Activated CD8-positive, alpha-beta T cell treated with anti-CD3 and anti-CD28 coated beads for 36 hours (primary cell): ENCODE data around the gene BRI3BP. TPM values are rescaled to one million over a fixed set of nuclear protein-coding genes. Genes with fewer than 3 reads are reported as not detected.
"Not testable (repeated sequence)": the region's sequence is repeated elsewhere in the genome, so short reads cannot be mapped to it uniquely, and the experiment has no call there.

Experiments used
- ATAC-seq: fragments of 200-7000 bp; cut with Tn5 transposase; one replicate; pipeline ENCODE4 v1.10.0; 2021; ENCODE audit warnings: mild to moderate bottlenecking, moderate library complexity
- CTCF ChIA-PET: fragments of 350-600 bp; sonication (Branson Sonifier 250); formaldehyde crosslinking; loops from one replicate; lab custom pipeline; 2021; ENCODE audit warnings: antibody characterized with exemption; lab: Charles Lee
- POLR2A ChIA-PET: fragments of 350-600 bp; sonication (Branson Sonifier 250); formaldehyde crosslinking; loops from one replicate; lab custom pipeline; 2021; ENCODE audit warnings: antibody characterized with exemption; lab: Charles Lee
- DNase-seq: peaks from one replicate; pipeline ENCODE4 v3.0.0-alpha.2; 2020
- H3K27ac Mint-ChIP-seq: one replicate; pipeline ENCODE4 v1.8.0; 2021; ENCODE audit warnings: mild to moderate bottlenecking, mixed read lengths
- H3K27me3 Mint-ChIP-seq: one replicate; pipeline ENCODE4 v1.8.0; 2021; ENCODE audit warnings: mixed read lengths
- H3K36me3 Mint-ChIP-seq: one replicate; pipeline ENCODE4 v1.8.0; 2021; ENCODE audit warnings: low read depth, mixed read lengths
- H3K4me1 Mint-ChIP-seq: one replicate; pipeline ENCODE4 v1.8.0; 2021; ENCODE audit warnings: low read depth, mixed read lengths
- H3K4me3 Mint-ChIP-seq: one replicate; pipeline ENCODE4 v1.8.0; 2021; ENCODE audit warnings: mild to moderate bottlenecking, moderate library complexity, mixed read lengths
- H3K9me3 Mint-ChIP-seq: one replicate; pipeline ENCODE4 v1.8.0; 2021; ENCODE audit warnings: mixed read lengths
- CTCF ChIP-seq: fragments of 200-600 bp; IDR thresholded peaks from one replicate; pipeline ENCODE4 v1.8.0; 2022; ENCODE audit warnings: antibody characterized with exemption, mild to moderate bottlenecking
- intact Hi-C: fragments of 100-400 bp; cut with micrococcal nuclease; formaldehyde crosslinking; loops from one replicate; pipeline ENCODE4 v1.10.0; 2022
- total RNA-seq, 2 experiments: library from RNA; stranded (reverse); gene quantifications; one replicate each; pipeline ENCODE4 v1.2.3, GENCODE V29; 2021

The BRI3BP gene
- total RNA-seq, 2 experiments from 2014 or later, result 22.1 to 22.3 TPM

- TF ChIP-seq CTCF, result no peak
- CTCF ChIA-PET, result no interaction called here
- POLR2A ChIA-PET, result no interaction called here
- intact Hi-C loops, result no loop called here
- no peak for ATAC-seq
- Mint-ChIP-seq H3K9me3 (peaks cover 1% of the 10 kb centered on the region), H3K4me3 (no peak overlapping the region), H3K27ac (no peak overlapping the region), H3K36me3 (peaks cover 30% of the 10 kb centered on the region), H3K27me3 (no peaks in the 10 kb centered on the region), H3K4me1 (no peaks in the 10 kb centered on the region)
- no peak for DNase-seq
Measured at GRCh38 chr12:125024949-125025563, 31.6 kb downstream of the BRI3BP start.

GRCh38 chr12:125025606-125026235 is 32.3 kb downstream of the BRI3BP start:
- no peaks in the 10 kb centered on the region for H3K27me3 Mint-ChIP-seq
- ATAC-seq (no peak), DNase-seq (no peak)
- ChIA-PET CTCF (no interaction called here), POLR2A (no interaction called here)
- no peak for TF ChIP-seq CTCF
- H3K4me1 Mint-ChIP-seq, result no peaks in the 10 kb centered on the region
- H3K4me3 Mint-ChIP-seq, result no peak overlapping the region
- intact Hi-C loops, result no loop called here
- H3K9me3 Mint-ChIP-seq, result peaks cover 1% of the 10 kb centered on the region
- H3K27ac Mint-ChIP-seq, result no peak overlapping the region
- H3K36me3 Mint-ChIP-seq, result peaks cover 30% of the 10 kb centered on the region

- intact Hi-C loops, result no loop called here
- no peak for ATAC-seq
- ChIA-PET CTCF (no interaction called here), POLR2A (no interaction called here)
- TF ChIP-seq CTCF, result no peak
- Mint-ChIP-seq H3K9me3 (no peaks in the 10 kb centered on the region), H3K4me1 (no peaks in the 10 kb centered on the region), H3K27me3 (no peaks in the 10 kb centered on the region), H3K36me3 (peaks cover 16% of the 10 kb centered on the region), H3K4me3 (no peak overlapping the region), H3K27ac (no peak overlapping the region)
- no peak for DNase-seq
Measured at GRCh38 chr12:125028106-125028505, 34.7 kb downstream of the BRI3BP start.

- Mint-ChIP-seq H3K4me1 (no peaks in the 10 kb centered on the region), H3K9me3 (peaks cover 1% of the 10 kb centered on the region), H3K4me3 (no peak overlapping the region), H3K36me3 (peaks cover 9% of the 10 kb centered on the region), H3K27ac (no peak overlapping the region), H3K27me3 (no peaks in the 10 kb centered on the region)
- no peak for TF ChIP-seq CTCF
- POLR2A ChIA-PET, result no interaction called here
- no peak for DNase-seq
- ATAC-seq, result no peak
- CTCF ChIA-PET, result no interaction called here
- intact Hi-C loops, result no loop called here
Measured at GRCh38 chr12:125029761-125030358, 36.4 kb downstream of the BRI3BP start.

GRCh38 chr12:125031471-125031870 is 38.0 kb downstream of the BRI3BP start:
- POLR2A ChIA-PET, H3K27me3 Mint-ChIP-seq, H3K9me3 Mint-ChIP-seq, CTCF ChIA-PET, H3K4me3 Mint-ChIP-seq, ATAC-seq, H3K36me3 Mint-ChIP-seq, H3K27ac Mint-ChIP-seq, intact Hi-C loops, H3K4me1 Mint-ChIP-seq, DNase-seq: not testable (repeated sequence)
